ENCODE results near the gene CINP. TPM values are rescaled to one million over a fixed set of nuclear protein-coding genes. Genes with fewer than 3 reads are reported as not detected.
"Not testable (repeated sequence)": the region's sequence is repeated elsewhere in the genome, so short reads cannot be mapped to it uniquely, and the experiment has no call there.

CINP gene
- total RNA-seq, 4 donors from 2014 or later, result 28.3 to 35.1 (median 29.4) TPM

DNA sequence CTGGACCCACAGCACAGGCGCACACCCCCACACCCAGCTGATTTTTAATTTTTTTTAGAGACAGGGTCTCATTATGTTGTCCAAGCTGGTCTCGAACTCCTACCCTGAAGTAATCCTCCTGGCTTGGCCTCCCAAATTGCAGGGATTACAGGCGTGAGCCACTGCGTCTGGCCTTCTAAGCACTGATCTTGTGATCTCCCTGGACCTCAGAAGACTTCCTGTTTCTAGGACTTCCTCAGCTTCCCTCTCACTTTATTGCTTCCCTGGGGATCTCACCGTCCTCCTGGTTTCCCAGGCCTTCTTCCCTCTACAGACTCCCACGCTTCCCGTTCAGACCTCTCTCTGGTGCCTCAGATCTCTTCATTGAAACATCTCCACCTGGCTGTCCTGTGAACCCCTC is 29.3 kb downstream of the CINP start:
- Histone ChIP-seq H3K36me3 (peaks cover 65% of the 10 kb centered on the region), H3K27me3 (no peaks in the 10 kb centered on the region), H3K4me3 (no peak overlapping the region), H3K4me1 (no peaks in the 10 kb centered on the region), H3K9me3 (no peaks in the 10 kb centered on the region), H3K27ac (no peak overlapping the region)
- WGBS, result 88% methylated on average over 7 of the region's 7 CpGs
- DNase-seq (ENCODE audit: low spot score in 2 of 2), result no peak
- TF ChIP-seq EP300 (IDR thresholded peaks at IDR 0.05) (no peak), POLR2AphosphoS5 (IDR thresholded peaks at IDR 0.05) (no peak)

DNA sequence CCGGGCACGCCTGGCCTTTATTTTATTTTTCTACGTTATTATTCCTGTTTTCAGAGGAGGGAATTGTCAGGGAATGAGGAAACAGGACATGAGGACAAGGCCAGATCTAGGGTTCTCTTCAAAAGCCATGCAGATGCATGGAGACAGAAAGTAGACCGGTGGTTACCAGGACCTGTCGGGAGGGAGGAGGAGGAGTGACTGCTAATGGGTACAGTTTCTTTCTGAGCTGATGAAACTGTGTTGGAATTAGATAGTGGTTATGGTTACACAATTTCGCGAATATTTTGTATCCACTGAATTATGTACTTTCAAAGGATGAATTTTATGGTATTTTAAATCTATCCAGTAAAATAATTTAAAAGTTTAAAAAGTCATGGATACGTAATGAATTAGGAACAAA is 31.9 kb downstream of the CINP start:
- H3K4me3 ChIP-seq, result no peak overlapping the region
- H3K36me3 ChIP-seq, result peaks cover 54% of the 10 kb centered on the region
- TF ChIP-seq POLR2AphosphoS5 (IDR thresholded peaks at IDR 0.05), result no peak
- TF ChIP-seq, protein P1, sequence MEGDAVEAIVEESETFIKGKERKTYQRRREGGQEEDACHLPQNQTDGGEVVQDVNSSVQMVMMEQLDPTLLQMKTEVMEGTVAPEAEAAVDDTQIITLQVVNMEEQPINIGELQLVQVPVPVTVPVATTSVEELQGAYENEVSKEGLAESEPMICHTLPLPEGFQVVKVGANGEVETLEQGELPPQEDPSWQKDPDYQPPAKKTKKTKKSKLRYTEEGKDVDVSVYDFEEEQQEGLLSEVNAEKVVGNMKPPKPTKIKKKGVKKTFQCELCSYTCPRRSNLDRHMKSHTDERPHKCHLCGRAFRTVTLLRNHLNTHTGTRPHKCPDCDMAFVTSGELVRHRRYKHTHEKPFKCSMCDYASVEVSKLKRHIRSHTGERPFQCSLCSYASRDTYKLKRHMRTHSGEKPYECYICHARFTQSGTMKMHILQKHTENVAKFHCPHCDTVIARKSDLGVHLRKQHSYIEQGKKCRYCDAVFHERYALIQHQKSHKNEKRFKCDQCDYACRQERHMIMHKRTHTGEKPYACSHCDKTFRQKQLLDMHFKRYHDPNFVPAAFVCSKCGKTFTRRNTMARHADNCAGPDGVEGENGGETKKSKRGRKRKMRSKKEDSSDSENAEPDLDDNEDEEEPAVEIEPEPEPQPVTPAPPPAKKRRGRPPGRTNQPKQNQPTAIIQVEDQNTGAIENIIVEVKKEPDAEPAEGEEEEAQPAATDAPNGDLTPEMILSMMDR (IDR thresholded peaks at IDR 0.05), result no peak
- no peak for TF ChIP-seq EP300 (IDR thresholded peaks at IDR 0.05)
- no peak for TF ChIP-seq POLR2A (IDR thresholded peaks at IDR 0.05)
- no peak overlapping the region for H3K27ac ChIP-seq
- no peaks in the 10 kb centered on the region for H3K9me3 ChIP-seq
- WGBS, result 90% methylated on average over 8 of the region's 8 CpGs
- H3K4me1 ChIP-seq, result no peaks in the 10 kb centered on the region
- H3K27me3 ChIP-seq, result no peaks in the 10 kb centered on the region
- DNase-seq (ENCODE audit: low spot score in 2 of 2), result no peak

DNA sequence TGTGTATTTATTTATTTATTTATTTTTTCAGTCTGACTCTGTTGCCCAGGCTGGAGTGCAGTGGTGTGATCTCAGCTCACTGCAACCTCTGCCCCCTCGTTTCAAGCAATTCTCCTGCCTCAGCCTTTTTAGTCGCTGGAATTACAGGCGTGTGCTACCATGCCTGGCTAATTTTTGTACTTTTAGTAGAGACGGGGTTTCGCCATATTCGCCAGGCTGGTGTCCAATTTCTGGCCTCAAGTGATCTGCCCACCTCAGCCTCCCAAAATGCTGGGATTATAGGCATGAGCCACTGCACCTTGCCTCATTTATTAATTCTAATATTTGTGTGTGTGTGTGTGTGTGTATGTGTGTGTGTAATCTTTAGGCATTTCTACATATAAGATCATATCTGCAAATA is 33.3 kb downstream of the CINP start:
- not testable (repeated sequence) for H3K27me3 ChIP-seq; H3K4me1 ChIP-seq; H3K27ac ChIP-seq; H3K4me3 ChIP-seq; DNase-seq (ENCODE audit: low spot score in 2 of 2); H3K9me3 ChIP-seq
- 89% methylated on average over 6 of the region's 6 CpGs for WGBS
- H3K36me3 ChIP-seq, result peaks cover 45% of the 10 kb centered on the region

DNA sequence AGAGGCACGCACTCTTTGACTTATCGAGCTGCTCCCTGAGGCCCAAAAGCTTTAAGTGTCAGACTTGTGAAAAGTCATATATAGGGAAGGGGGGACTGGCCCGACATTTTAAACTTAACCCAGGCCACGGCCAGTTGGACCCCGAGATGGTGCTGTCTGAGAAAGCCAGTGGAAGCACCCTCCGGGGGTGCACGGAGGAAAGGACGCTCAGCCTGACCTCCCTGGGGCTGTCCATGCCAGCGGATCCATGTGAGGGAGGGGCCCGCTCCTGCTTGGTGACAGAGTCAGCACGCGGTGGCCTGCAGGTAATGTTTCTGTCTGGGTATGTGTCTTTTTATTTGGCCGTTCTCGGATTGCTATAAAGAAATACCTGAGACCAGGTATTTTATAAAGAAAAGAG is 36.1 kb downstream of the CINP start:
- Histone ChIP-seq H3K9me3 (no peaks in the 10 kb centered on the region), H3K27me3 (no peaks in the 10 kb centered on the region), H3K36me3 (peaks cover 19% of the 10 kb centered on the region), H3K4me1 (peaks cover 7% of the 10 kb centered on the region), H3K4me3 (no peak overlapping the region), H3K27ac (no peak overlapping the region)
- no peak for DNase-seq (ENCODE audit: low spot score in 2 of 2)
- 89% methylated on average over 14 of the region's 14 CpGs for WGBS
- TF ChIP-seq POLR2A (IDR thresholded peaks at IDR 0.05) (no peak), POLR2AphosphoS5 (IDR thresholded peaks at IDR 0.05) (no peak)

DNA sequence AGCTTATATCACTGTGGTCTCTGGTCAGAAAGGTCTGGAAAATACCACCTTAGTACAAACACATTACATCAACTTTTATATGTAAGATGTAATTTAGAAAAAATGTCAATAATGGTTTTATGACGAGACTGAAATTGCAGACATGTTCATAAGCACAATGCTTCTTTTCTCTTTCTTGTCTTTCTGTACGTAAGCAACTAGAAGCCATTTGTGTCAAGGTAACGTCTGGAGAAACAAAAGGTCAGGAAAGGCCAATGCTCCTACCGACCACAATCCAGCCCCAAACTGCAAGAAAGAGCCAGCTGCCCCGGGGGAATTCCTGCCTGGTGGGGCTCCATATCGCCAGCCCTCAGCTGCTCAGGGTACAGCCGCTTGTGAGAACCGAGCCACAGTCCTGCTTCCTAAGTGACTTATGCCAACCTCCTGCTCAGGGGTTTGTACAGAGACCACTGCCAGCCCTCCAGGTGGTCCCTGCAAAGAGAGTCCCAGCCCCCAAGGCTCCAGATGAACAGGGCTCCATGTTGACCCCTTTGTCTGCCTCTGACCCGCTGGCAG is 36.8 kb downstream of the CINP start:
- Histone ChIP-seq H3K4me1 (peaks cover 11% of the 10 kb centered on the region), H3K27ac (no peak overlapping the region), H3K36me3 (peaks cover 15% of the 10 kb centered on the region), H3K9me3 (no peaks in the 10 kb centered on the region), H3K4me3 (no peak overlapping the region), H3K27me3 (no peaks in the 10 kb centered on the region)
- no peak for TF ChIP-seq POLR2A (IDR thresholded peaks at IDR 0.05)
- TF ChIP-seq POLR2AphosphoS5 (IDR thresholded peaks at IDR 0.05), result no peak
- TF ChIP-seq EP300 (IDR thresholded peaks at IDR 0.05), result no peak
- TF ChIP-seq, protein P1 (IDR thresholded peaks at IDR 0.05), result no peak
- DNase-seq (ENCODE audit: low spot score in 2 of 2), result no peak
- WGBS, result 78% methylated on average over 9 of the region's 9 CpGs

DNA sequence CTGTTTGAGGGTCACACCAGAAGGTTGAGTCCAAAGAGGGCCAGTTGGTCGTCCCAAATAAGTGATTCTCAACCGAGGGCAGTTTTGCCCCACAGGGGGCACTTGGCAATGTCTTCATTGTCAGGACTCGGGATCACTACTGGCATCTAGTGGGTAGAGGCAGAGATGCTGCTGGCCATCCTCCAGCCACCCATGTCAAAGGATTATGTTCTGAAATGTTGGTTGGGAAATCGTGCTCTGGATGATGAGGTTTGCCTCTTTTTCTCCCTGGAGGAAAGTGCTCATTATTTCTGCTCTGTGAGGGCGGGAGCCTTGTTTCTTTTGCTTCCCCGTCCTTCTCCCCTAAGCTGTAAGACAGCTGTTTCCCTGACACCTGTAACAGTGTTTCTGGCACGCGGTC is 39.6 kb downstream of the CINP start:
- TF ChIP-seq POLR2A (IDR thresholded peaks at IDR 0.05), result no peak
- TF ChIP-seq, protein P1 (IDR thresholded peaks at IDR 0.05), result peak; percentile 26 to 55
- Histone ChIP-seq H3K27me3 (no peaks in the 10 kb centered on the region), H3K27ac (peak overlapping the region; percentile 34), H3K36me3 (peaks cover 15% of the 10 kb centered on the region), H3K9me3 (no peaks in the 10 kb centered on the region), H3K4me3 (no peak overlapping the region), H3K4me1 (peaks cover 27% of the 10 kb centered on the region)
- DNase-seq (ENCODE audit: low spot score in 2 of 2), result peak; percentile 80 to 86
- 26% methylated on average over 8 of the region's 8 CpGs for whole genome bisulfite sequencing

Measured in suprapubic skin (tissue), 4 donors.